ENCODE measurements around the gene SCARF2.

DNA sequence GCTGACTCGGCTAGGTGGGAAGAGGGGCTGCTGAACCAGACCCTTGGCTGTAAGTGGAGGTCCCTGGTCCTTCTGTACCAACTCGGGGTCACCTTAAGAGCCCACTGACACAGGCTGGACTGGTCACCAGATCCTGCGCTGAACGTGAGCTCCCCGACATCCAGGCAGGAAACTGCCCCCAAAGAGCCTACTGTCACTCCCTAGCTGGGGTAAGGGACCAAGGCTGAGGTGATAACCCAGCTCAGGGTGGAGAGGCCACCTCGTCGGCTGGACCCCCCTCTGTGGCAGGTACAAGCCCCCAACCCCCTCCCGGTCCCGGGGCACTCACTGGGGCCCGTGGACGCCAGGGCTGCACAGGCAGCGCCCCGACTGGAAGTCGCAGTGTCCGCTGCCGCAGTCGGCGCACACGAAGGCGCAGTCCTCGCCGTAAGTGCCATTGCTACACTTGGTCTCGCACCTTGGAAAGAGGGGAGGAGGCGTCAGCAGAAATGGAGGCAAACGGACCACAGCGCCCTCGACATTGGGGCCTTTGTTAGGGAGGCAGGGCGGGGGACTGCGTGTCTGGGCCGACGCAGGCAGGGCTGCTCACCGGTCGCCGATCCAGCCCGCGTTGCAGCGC is 7.4 kb downstream of the SCARF2 start:
- TF ChIP-seq, protein P1, sequence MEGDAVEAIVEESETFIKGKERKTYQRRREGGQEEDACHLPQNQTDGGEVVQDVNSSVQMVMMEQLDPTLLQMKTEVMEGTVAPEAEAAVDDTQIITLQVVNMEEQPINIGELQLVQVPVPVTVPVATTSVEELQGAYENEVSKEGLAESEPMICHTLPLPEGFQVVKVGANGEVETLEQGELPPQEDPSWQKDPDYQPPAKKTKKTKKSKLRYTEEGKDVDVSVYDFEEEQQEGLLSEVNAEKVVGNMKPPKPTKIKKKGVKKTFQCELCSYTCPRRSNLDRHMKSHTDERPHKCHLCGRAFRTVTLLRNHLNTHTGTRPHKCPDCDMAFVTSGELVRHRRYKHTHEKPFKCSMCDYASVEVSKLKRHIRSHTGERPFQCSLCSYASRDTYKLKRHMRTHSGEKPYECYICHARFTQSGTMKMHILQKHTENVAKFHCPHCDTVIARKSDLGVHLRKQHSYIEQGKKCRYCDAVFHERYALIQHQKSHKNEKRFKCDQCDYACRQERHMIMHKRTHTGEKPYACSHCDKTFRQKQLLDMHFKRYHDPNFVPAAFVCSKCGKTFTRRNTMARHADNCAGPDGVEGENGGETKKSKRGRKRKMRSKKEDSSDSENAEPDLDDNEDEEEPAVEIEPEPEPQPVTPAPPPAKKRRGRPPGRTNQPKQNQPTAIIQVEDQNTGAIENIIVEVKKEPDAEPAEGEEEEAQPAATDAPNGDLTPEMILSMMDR (IDR thresholded peaks at IDR 0.05) = no peak
- TF ChIP-seq POLR2A (IDR thresholded peaks at IDR 0.05) = no peak
